Measurements from ENCODE around the gene NGEF.

DNA sequence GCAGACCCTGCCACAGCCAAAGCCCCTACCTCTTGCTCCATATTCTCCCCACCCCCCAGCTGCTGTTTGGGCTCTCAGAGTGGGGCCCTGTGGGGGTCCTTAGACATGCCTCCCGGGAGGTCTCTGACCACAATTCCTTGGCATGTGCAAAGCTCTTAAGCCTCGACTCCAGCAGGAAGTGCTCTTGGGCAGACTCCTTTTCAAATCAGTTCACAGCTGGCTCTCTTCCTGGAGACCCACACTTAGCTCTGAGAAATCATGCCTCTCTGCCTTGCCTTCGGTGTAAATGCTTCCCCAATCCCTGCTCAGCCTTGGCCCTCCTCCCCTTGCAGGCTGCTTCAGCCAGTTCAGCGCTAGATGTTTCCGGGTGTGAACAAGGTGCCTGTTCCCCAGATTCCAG, 46.9 kb downstream of the NGEF start:
- TF ChIP-seq NFIC (IDR thresholded peaks at IDR 0.05) (no peak), EGR1 (IDR thresholded peaks at IDR 0.05) (no peak), RAD21 (IDR thresholded peaks at IDR 0.05; ENCODE audit: low read depth) (no peak), EP300 (IDR thresholded peaks at IDR 0.05; ENCODE audit: borderline replicate concordance) (no peak), TAF1 (IDR thresholded peaks at IDR 0.05; ENCODE audit: low read depth) (no peak), ZBTB7A (IDR thresholded peaks at IDR 0.05; ENCODE audit: low read depth) (no peak), CREB1 (IDR thresholded peaks at IDR 0.05; ENCODE audit: low read depth) (no peak), USF1 (IDR thresholded peaks at IDR 0.05) (no peak), FOXM1 (IDR thresholded peaks at IDR 0.05; ENCODE audit: borderline replicate concordance, low read depth) (no peak)
- TF ChIP-seq, protein P1, sequence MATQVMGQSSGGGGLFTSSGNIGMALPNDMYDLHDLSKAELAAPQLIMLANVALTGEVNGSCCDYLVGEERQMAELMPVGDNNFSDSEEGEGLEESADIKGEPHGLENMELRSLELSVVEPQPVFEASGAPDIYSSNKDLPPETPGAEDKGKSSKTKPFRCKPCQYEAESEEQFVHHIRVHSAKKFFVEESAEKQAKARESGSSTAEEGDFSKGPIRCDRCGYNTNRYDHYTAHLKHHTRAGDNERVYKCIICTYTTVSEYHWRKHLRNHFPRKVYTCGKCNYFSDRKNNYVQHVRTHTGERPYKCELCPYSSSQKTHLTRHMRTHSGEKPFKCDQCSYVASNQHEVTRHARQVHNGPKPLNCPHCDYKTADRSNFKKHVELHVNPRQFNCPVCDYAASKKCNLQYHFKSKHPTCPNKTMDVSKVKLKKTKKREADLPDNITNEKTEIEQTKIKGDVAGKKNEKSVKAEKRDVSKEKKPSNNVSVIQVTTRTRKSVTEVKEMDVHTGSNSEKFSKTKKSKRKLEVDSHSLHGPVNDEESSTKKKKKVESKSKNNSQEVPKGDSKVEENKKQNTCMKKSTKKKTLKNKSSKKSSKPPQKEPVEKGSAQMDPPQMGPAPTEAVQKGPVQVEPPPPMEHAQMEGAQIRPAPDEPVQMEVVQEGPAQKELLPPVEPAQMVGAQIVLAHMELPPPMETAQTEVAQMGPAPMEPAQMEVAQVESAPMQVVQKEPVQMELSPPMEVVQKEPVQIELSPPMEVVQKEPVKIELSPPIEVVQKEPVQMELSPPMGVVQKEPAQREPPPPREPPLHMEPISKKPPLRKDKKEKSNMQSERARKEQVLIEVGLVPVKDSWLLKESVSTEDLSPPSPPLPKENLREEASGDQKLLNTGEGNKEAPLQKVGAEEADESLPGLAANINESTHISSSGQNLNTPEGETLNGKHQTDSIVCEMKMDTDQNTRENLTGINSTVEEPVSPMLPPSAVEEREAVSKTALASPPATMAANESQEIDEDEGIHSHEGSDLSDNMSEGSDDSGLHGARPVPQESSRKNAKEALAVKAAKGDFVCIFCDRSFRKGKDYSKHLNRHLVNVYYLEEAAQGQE (IDR thresholded peaks at IDR 0.05; ENCODE audit: low read depth) = no peak
